Epithelial cell of esophagus (primary cell): ENCODE data around the gene OR1Q1.

Source experiments
- DNase-seq: peaks from one replicate; pipeline ENCODE4 v3.0.0; 2010; ENCODE audit warnings: low read depth
- H3K4me3 ChIP-seq: 2 replicates; pipeline ENCODE4 v1.5.1; 2011; ENCODE audit warnings: mild to moderate bottlenecking, low read length, control low read depth
- CTCF ChIP-seq: IDR thresholded peaks from 2 replicates; pipeline ENCODE4 v1.5.1; 2011; ENCODE audit warnings: low read depth, mild to moderate bottlenecking, low read length, control low read depth, inconsistent platforms; ENCODE audit not compliant: insufficient read depth; ENCODE audit errors: missing control alignments

Gene OR1Q1

GRCh38 chr9:122609804-122610203 is 4.7 kb upstream of the OR1Q1 start:
- no peak overlapping the region for H3K4me3 ChIP-seq
- TF ChIP-seq CTCF: no peak
- peak; percentile 24 for DNase-seq

GRCh38 chr9:122619996-122620395 is 5.5 kb downstream of the OR1Q1 start:
- H3K4me3 ChIP-seq: no peak overlapping the region
- TF ChIP-seq CTCF: no peak
- no peak for DNase-seq

GRCh38 chr9:122642226-122642625 is 27.7 kb downstream of the OR1Q1 start:
- peak; percentile 43 for DNase-seq
- no peak for TF ChIP-seq CTCF
- H3K4me3 ChIP-seq: no peak overlapping the region

- no peak for DNase-seq
- no peak for TF ChIP-seq CTCF
- no peak overlapping the region for H3K4me3 ChIP-seq
Observed at GRCh38 chr9:122656378-122656777, 41.8 kb downstream of the OR1Q1 start.

GRCh38 chr9:122657527-122657926 is 43.0 kb downstream of the OR1Q1 start, which contains the start of gene OR1B1:
Gene OR1B1 (minus strand): TSS chr9:122657627.
- no peak for TF ChIP-seq CTCF
- no peak within 1 kb of the TSS for H3K4me3 ChIP-seq
- DNase-seq: no peak

- no peak for TF ChIP-seq CTCF
- no peak within 1 kb of the TSS for H3K4me3 ChIP-seq
- no peak for DNase-seq
Observed at GRCh38 chr9:122661416-122661815, 46.9 kb downstream of the OR1Q1 start, which contains the start of gene OR1L1. Gene OR1L1 (plus strand): TSS chr9:122661716. CDS start chr9:122661716, 0 bp downstream.
